VCaP (cell line): ENCODE results near the gene CENPM.

ENCODE experiments used
- H3K27ac ChIP-seq: fragments of 450-650 bp; 2 replicates; pipeline ENCODE4 v1.5.1; 2017
- CTCF ChIP-seq: fragments of 450-650 bp; conservative IDR thresholded peaks from 2 replicates; pipeline ENCODE4 v1.5.1; 2017; ENCODE audit warnings: mild to moderate bottlenecking, moderate library complexity

The CENPM gene

DNA sequence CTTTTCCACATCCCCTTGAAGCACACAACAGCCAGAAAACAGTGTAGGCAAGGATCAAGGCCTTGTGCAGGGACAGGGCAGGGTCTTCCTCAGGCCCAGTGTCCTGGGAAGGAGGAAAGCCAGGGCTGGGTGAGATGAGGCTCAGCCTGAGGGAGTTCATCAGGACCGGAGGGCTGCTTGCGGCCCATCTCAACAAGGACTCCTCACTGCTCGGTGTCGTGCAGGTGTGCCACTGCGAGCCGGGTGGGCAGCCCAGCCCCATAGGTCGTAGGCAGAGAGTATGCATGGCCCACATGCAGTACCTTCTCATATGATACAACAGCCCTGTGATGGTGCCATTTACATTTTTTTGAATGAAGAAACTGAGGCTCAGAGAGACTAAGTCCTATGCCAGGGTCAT lies 44.9 kb downstream of the CENPM start:
- no peak overlapping the region for H3K27ac ChIP-seq
- no peak for TF ChIP-seq CTCF

DNA sequence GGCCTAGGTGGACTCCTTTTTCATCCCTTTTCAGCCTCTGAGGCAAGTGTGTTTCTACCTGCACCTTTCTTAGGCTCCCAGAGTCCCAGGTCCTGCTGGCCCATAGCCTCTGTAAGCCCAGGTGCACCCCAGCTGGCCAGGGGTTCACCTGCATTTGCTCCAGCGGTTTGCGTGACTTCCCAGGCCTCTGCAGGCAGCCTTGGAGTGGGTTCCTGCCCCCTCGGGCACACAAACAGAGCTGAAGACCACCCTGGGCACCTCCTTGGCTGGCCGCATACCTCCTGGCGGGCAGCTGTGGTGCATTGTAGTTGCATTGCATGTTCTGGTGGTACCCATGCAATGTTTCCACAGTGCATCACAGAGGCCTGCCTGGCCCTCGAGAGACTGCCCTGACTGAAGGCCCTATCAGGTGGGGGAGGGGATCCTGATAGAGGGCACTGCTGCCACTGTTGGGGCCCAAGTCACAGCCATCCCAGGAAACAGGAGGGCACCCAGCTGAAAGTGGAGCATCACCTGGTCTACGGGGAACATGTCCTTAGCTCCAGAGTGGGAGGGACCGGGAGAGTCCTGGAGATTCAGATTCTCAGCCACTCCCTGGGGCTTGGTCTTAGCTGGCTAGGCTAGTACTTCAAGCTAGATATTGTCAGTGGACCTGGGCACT lies 46.2 kb downstream of the CENPM start:
- TF ChIP-seq CTCF = no peak
- no peak overlapping the region for H3K27ac ChIP-seq

DNA sequence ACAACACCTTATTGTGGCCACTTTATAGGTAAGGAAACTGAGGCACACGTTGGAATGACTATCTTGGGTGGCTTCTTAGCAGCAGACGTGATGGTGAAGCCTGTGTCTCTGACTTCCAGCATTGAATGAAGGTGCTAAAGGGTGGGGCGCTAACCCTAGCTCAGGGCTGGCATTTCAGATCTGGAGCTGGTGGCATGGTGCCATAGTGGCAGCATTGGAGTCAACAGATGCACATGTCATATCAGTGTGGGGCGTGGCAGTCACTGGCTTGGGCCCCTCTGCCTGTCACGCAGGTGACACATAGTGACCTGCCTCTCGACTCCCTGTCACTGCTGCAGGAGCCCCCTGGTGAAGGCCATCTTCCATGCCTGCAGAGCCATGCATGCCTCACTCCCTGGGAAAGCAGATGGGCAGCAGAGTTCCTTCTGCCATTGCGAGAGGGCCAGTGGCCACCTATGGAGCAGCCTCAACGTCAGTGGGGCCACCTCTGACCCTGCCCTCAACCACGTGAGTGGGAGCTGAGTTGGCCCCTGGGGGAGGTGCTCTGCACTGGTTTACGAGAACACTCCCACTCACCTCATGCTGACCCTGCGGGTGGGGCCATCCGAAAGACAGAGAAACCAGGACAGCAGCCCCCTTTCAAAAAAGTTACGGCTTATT lies 46.8 kb downstream of the CENPM start:
- no peak overlapping the region for H3K27ac ChIP-seq
- TF ChIP-seq CTCF = no peak

DNA sequence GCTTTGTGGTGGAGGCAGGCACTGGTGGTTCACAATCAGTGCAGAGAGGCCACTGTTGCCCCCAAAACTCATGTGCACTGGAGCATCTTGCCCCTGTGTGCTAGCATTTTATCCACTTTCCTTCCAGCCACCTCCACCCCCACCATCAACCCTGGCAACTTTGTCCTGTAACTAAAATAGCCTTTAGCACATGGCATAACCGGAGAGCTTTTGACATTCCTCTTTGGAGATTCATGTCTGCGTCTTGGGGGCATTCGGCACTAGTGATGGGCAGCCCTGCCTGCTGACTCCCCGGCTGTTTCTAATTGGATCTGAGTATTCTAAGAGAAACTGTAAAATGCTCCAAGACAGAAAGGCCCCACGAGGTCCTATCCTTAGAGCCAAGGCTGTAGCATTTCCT lies 47.8 kb downstream of the CENPM start:
- no peak overlapping the region for H3K27ac ChIP-seq
- no peak for TF ChIP-seq CTCF

GRCh38 chr22:41898645-41899044 lies 48.3 kb downstream of the CENPM start:
- no peak for TF ChIP-seq CTCF
- H3K27ac ChIP-seq = no peak overlapping the region

- TF ChIP-seq CTCF = no peak
- H3K27ac ChIP-seq = no peak overlapping the region
Measured at GRCh38 chr22:41893591-41894375, 53.2 kb downstream of the CENPM start.

DNA sequence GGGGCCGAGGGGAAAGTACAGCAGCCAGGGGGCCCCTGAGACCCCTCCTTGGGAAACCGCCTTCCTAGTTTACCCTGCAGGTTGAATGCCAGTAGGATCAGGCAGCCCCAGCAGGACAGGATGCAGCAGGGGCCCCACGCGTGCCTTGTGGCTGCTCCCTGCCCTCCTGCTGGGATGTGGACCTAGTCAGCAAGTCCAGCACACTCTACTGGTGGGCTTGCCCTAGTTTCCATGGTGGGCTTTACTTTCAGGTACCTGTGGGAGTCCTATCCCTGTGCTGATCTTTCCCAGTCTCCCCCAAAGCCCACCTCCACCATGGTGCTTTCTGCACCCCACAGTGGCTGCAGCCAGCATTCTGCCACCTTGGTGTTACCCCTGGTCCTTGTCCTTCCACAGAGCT lies 54.2 kb downstream of the CENPM start:
- no peak overlapping the region for H3K27ac ChIP-seq
- TF ChIP-seq CTCF = no peak
